MM.1S (cell line): Measurements from ENCODE around the gene GNG12.

Source experiments
- DNase-seq: peaks from one replicate; pipeline ENCODE4 v3.0.0-alpha.2; 2015
- H2AFZ ChIP-seq: fragments of 300-600 bp; sonication (generic); 2 replicates; pipeline ENCODE4 v1.6.0; 2016; ENCODE audit warnings: antibody characterized with exemption, low read length
- H3F3A ChIP-seq: fragments of 300-600 bp; sonication (generic); 2 replicates; pipeline ENCODE4 v1.6.1; 2016; ENCODE audit warnings: mild to moderate bottlenecking, antibody characterized with exemption, low read length, moderate library complexity, mixed read lengths; ENCODE audit not compliant: insufficient read depth
- H3K27ac ChIP-seq: fragments of 300-600 bp; sonication (generic); 2 replicates; pipeline ENCODE4 v1.5.1; 2016; ENCODE audit warnings: mild to moderate bottlenecking, low read length
- H3K27me3 ChIP-seq: fragments of 300-600 bp; sonication (generic); replicated peaks from 2 replicates; pipeline ENCODE4 v1.6.0; 2016; ENCODE audit warnings: low read length; ENCODE audit not compliant: insufficient read depth
- H3K36me3 ChIP-seq: fragments of 300-600 bp; sonication (generic); replicated peaks from 2 replicates; pipeline ENCODE4 v1.6.1; 2016; ENCODE audit warnings: mild to moderate bottlenecking, low read length, mixed read lengths; ENCODE audit not compliant: insufficient read depth
- H3K4me1 ChIP-seq: fragments of 300-600 bp; sonication (generic); 2 replicates; pipeline ENCODE4 v1.6.1; 2016; ENCODE audit warnings: low read length, mixed read lengths
- H3K4me2 ChIP-seq: fragments of 300-600 bp; sonication (generic); 2 replicates; pipeline ENCODE4 v1.6.0; 2016; ENCODE audit warnings: low read depth, low read length
- H3K4me3 ChIP-seq: fragments of 300-600 bp; sonication (generic); 2 replicates; pipeline ENCODE4 v1.5.1; 2016; ENCODE audit warnings: low read length, mixed read lengths
- H3K79me2 ChIP-seq: fragments of 300-600 bp; sonication (generic); 2 replicates; pipeline ENCODE4 v1.6.1; 2016; ENCODE audit warnings: mixed run types, low read length, mixed read lengths
- H3K9ac ChIP-seq: fragments of 300-600 bp; sonication (generic); 2 replicates; pipeline ENCODE4 v1.6.1; 2016; ENCODE audit warnings: low read length, mixed read lengths
- H3K9me2 ChIP-seq: fragments of 300-600 bp; sonication (generic); replicated peaks from 2 replicates; pipeline ENCODE4 v1.6.1; 2016; ENCODE audit warnings: mild to moderate bottlenecking, low read length, mixed read lengths; ENCODE audit not compliant: insufficient read depth
- H3K9me3 ChIP-seq: fragments of 300-600 bp; sonication (generic); replicated peaks from 2 replicates; pipeline ENCODE4 v1.6.1; 2016; ENCODE audit warnings: mild to moderate bottlenecking, low read length, mixed read lengths; ENCODE audit not compliant: insufficient read depth
- H4K20me1 ChIP-seq: fragments of 300-600 bp; sonication (generic); 2 replicates; pipeline ENCODE4 v1.6.1; 2016; ENCODE audit warnings: mild to moderate bottlenecking, low read length, moderate library complexity, mixed read lengths; ENCODE audit not compliant: insufficient read depth
- EZH2 ChIP-seq: fragments of 300-600 bp; sonication (generic); optimal IDR thresholded peaks from 2 replicates; pipeline ENCODE3; 2017; ENCODE audit warnings: low read depth, mild to moderate bottlenecking, antibody characterized with exemption, low read length, mixed read lengths
- EZH2phosphoT487 ChIP-seq: fragments of 300-600 bp; sonication (generic); IDR thresholded peaks from 2 replicates; pipeline ENCODE4 v1.6.1; 2018; ENCODE audit warnings: antibody characterized with exemption, low read length
- TF ChIP-seq, protein P1 (sequence below): fragments of 300-600 bp; sonication (generic); IDR thresholded peaks from 2 replicates; pipeline ENCODE4 v1.5.1; 2016; ENCODE audit warnings: antibody characterized with exemption, low read length, mixed read lengths

GNG12 gene

DNA sequence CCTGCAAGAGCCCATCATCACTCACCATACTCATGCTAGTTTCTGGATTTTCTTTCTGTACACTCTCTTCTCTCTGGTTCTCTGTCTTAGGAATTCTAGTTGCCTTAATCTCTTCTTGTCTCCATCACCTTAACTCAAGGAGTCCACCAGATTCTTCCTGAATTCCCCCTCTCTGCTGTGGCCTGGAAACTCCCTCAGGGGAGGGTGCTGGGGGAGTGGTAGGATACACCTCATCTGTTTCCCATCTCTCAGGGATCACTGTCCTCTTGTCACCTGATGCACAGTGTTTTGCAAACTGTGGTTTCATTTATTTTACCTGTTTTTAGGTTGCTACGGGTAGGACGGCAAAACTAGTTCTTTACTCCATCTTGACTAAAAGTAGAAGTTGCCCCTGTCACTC lies 6.6 kb upstream of the GNG12 start:
- Histone ChIP-seq H3K79me2 (no peaks in the 10 kb centered on the region), H3K4me2 (no peak overlapping the region), H3K4me3 (no peak overlapping the region), H3K9me3 (no peaks in the 10 kb centered on the region), H4K20me1 (no peaks in the 10 kb centered on the region), H2AFZ (no peak overlapping the region), H3K9ac (no peak overlapping the region), H3K27ac (no peak overlapping the region), H3K9me2 (no peaks in the 10 kb centered on the region), H3K27me3 (no peaks in the 10 kb centered on the region), H3K4me1 (no peaks in the 10 kb centered on the region), H3F3A (no peaks in the 10 kb centered on the region), H3K36me3 (no peaks in the 10 kb centered on the region)
- TF ChIP-seq, protein P1, sequence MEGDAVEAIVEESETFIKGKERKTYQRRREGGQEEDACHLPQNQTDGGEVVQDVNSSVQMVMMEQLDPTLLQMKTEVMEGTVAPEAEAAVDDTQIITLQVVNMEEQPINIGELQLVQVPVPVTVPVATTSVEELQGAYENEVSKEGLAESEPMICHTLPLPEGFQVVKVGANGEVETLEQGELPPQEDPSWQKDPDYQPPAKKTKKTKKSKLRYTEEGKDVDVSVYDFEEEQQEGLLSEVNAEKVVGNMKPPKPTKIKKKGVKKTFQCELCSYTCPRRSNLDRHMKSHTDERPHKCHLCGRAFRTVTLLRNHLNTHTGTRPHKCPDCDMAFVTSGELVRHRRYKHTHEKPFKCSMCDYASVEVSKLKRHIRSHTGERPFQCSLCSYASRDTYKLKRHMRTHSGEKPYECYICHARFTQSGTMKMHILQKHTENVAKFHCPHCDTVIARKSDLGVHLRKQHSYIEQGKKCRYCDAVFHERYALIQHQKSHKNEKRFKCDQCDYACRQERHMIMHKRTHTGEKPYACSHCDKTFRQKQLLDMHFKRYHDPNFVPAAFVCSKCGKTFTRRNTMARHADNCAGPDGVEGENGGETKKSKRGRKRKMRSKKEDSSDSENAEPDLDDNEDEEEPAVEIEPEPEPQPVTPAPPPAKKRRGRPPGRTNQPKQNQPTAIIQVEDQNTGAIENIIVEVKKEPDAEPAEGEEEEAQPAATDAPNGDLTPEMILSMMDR = no peak
- TF ChIP-seq EZH2 (no peak), EZH2phosphoT487 (no peak)
- no peak for DNase-seq

DNA sequence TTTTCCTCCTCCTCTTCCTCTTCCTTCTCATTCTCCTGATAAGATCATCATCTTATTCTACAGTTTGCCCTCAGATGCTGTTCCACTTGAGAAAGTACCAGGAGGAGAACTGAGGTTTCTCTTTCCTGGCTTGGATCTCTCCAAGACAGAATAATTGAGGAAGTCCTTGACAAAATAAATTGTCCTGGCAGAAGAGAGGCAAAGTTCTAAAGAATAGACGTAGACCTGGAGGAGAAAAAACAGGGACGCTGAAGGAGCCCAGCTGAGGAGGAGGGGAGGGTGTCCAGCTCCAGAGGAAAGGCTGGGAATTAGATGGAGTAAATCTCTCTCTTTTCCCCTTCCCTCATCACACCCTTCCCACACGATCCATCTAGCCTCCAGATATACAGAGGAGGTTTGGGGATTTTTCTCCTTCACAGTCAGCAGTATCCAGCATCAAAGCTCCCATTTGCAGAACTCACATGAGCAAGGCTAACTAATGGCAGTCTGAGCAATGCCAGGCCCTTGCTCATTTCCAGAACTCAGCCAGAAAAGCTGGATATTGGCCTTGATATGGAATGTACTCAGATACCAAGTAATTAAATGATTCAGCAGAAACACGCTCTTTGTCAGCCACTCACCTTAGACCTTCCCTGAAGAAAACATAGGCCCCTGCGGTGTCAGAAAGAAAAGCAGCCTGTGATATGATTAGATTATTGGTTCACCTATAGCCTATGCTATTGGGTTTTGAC lies 5.1 kb upstream of the GNG12 start:
- no peaks in the 10 kb centered on the region for H3K9me2 ChIP-seq
- TF ChIP-seq EZH2 = no peak
- no peaks in the 10 kb centered on the region for H3K4me1 ChIP-seq
- H3K9ac ChIP-seq = no peak overlapping the region
- H3K27ac ChIP-seq = no peak overlapping the region
- no peaks in the 10 kb centered on the region for H3K9me3 ChIP-seq
- no peak overlapping the region for H3K4me2 ChIP-seq
- no peaks in the 10 kb centered on the region for H3F3A ChIP-seq
- no peaks in the 10 kb centered on the region for H3K27me3 ChIP-seq
- no peaks in the 10 kb centered on the region for H4K20me1 ChIP-seq
- H3K4me3 ChIP-seq = no peak overlapping the region
- no peaks in the 10 kb centered on the region for H3K36me3 ChIP-seq
- no peak overlapping the region for H2AFZ ChIP-seq
- DNase-seq = no peak
- H3K79me2 ChIP-seq = no peaks in the 10 kb centered on the region

DNA sequence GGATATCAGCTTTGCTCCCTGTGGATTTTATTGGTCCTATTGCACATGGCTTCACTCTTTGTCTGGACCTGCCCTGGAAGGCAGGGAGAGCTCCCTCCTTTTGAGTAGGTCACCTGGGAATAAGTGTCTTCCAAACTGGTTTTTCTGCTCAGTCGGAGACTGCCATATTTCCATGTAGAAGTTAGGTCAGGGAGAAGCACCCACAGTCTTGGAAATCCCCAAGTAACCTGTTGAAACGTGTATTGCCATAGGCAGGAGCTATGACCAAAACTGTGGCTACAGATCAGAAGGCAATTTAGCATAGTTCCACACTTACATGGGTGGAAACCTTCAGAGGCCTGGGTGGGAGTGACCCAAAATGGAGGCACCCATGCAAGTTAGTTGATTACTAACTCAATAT lies 3.5 kb upstream of the GNG12 start:
- TF ChIP-seq, protein P1 = no peak
- TF ChIP-seq EZH2phosphoT487 (no peak), EZH2 (no peak)
- Histone ChIP-seq H2AFZ (no peak overlapping the region), H3K9me2 (no peaks in the 10 kb centered on the region), H3K36me3 (no peaks in the 10 kb centered on the region), H3K4me2 (no peak overlapping the region), H3K9ac (no peak overlapping the region), H3K4me1 (no peaks in the 10 kb centered on the region), H3K27ac (no peak overlapping the region), H3K79me2 (no peaks in the 10 kb centered on the region), H3F3A (no peaks in the 10 kb centered on the region), H3K4me3 (no peak overlapping the region), H4K20me1 (no peaks in the 10 kb centered on the region), H3K27me3 (no peaks in the 10 kb centered on the region; the same call in 1 of the 2 replicates), H3K9me3 (no peaks in the 10 kb centered on the region)
- no peak for DNase-seq
